Trophoblast cell (in vitro differentiated cells and primary cell): ENCODE results near the gene EXT2.

Source experiments
- DNase-seq, 2 donors: peaks; one replicate each; pipeline ENCODE4 v3.0.0-alpha.2; 2016
- H2AFZ ChIP-seq: 2 replicates; pipeline ENCODE4 v1.6.1; 2013; ENCODE audit warnings: low read length, moderate library complexity, mild to moderate bottlenecking; ENCODE audit not compliant: insufficient read depth, poor library complexity
- H2AK5ac ChIP-seq: 2 replicates; pipeline ENCODE4 v1.6.1; 2013; ENCODE audit warnings: mild to moderate bottlenecking, low read length
- H2BK120ac ChIP-seq: 2 replicates; pipeline ENCODE4 v1.6.1; 2013; ENCODE audit warnings: low read length, mild to moderate bottlenecking, moderate library complexity; ENCODE audit not compliant: insufficient read depth, poor library complexity
- H2BK12ac ChIP-seq: 2 replicates; pipeline ENCODE4 v1.6.1; 2013; ENCODE audit warnings: mild to moderate bottlenecking, low read length, moderate library complexity
- H2BK5ac ChIP-seq: 2 replicates; pipeline ENCODE4 v1.6.1; 2013; ENCODE audit warnings: low read length, low read depth, moderate library complexity, mild to moderate bottlenecking; ENCODE audit not compliant: poor library complexity
- H3K14ac ChIP-seq: 2 replicates; pipeline ENCODE4 v1.6.1; 2013; ENCODE audit warnings: mild to moderate bottlenecking, low read length
- H3K18ac ChIP-seq: 2 replicates; pipeline ENCODE4 v1.6.1; 2013; ENCODE audit warnings: mild to moderate bottlenecking, low read length
- H3K23ac ChIP-seq: 2 replicates; pipeline ENCODE4 v1.6.1; 2013; ENCODE audit warnings: low read length
- H3K27ac ChIP-seq: 2 replicates; pipeline ENCODE4 v1.5.1; 2013; ENCODE audit warnings: low read depth, mild to moderate bottlenecking, inconsistent platforms, low read length, moderate library complexity
- H3K27me3 ChIP-seq: 2 replicates; pipeline ENCODE4 v1.6.1; 2013; ENCODE audit warnings: inconsistent platforms, mild to moderate bottlenecking, low read length, moderate library complexity; ENCODE audit not compliant: insufficient read depth
- H3K36me3 ChIP-seq, 2 experiments: 1 replicate in 1 of 2; 2 replicates in 1 of 2; pipeline ENCODE4 v1.6.1; 2013; ENCODE audit warnings: low read length in 2 of 2, mild to moderate bottlenecking in 2 of 2, moderate library complexity in 1 of 2; ENCODE audit not compliant: insufficient read depth in 2 of 2, control insufficient read depth in 1 of 2
- H3K4ac ChIP-seq: 2 replicates; pipeline ENCODE4 v1.6.1; 2013; ENCODE audit warnings: low read depth, mild to moderate bottlenecking, low read length, moderate library complexity
- H3K4me1 ChIP-seq, 2 experiments: 1 replicate in 1 of 2; 2 replicates in 1 of 2; pipeline ENCODE4 v1.6.1; 2013; ENCODE audit warnings: low read length in 2 of 2, mild to moderate bottlenecking in 2 of 2, moderate library complexity in 1 of 2; ENCODE audit not compliant: insufficient read depth in 2 of 2, control insufficient read depth in 1 of 2
- H3K4me2 ChIP-seq: 2 replicates; pipeline ENCODE4 v1.6.1; 2013; ENCODE audit warnings: inconsistent platforms, mild to moderate bottlenecking, low read length, moderate library complexity
- H3K4me3 ChIP-seq: 2 replicates; pipeline ENCODE4 v1.5.1; 2013; ENCODE audit warnings: mild to moderate bottlenecking, low read depth, low read length, inconsistent platforms
- H3K79me1 ChIP-seq: one replicate; pipeline ENCODE4 v1.6.1; 2013; ENCODE audit warnings: low read length
- H3K79me2 ChIP-seq: 2 replicates; pipeline ENCODE4 v1.6.1; 2013; ENCODE audit warnings: low read length, mild to moderate bottlenecking; ENCODE audit not compliant: control insufficient read depth, insufficient read depth, poor library complexity
- H3K9ac ChIP-seq: 2 replicates; pipeline ENCODE4 v1.6.1; 2013; ENCODE audit warnings: mild to moderate bottlenecking, low read length
- H3K9me3 ChIP-seq: 2 replicates; pipeline ENCODE4 v1.6.1; 2013; ENCODE audit warnings: low read depth, mild to moderate bottlenecking, control low read depth, inconsistent platforms, low read length; ENCODE audit not compliant: insufficient read depth
- H4K12ac ChIP-seq: 2 replicates; pipeline ENCODE4 v1.6.1; 2013; ENCODE audit warnings: low read depth, mild to moderate bottlenecking, low read length, moderate library complexity
- H4K8ac ChIP-seq: 2 replicates; pipeline ENCODE4 v1.6.1; 2013; ENCODE audit warnings: low read depth, mild to moderate bottlenecking, low read length, moderate library complexity
- H4K91ac ChIP-seq: one replicate; pipeline ENCODE4 v1.6.1; 2013; ENCODE audit warnings: low read depth, mild to moderate bottlenecking, low read length, moderate library complexity
- WGBS: extraction: QIAGEN DNeasy Blood & Tissue Kit; methylation state at CpG from one replicate; pipeline ENCODE4 v1.1.7; 2013; ENCODE audit warnings: missing lambda C conversion rate; ENCODE audit not compliant: insufficient read length, insufficient coverage; ENCODE audit errors: extremely low coverage; 5-methylcytosine and 5-hydroxymethylcytosine counted together

The EXT2 gene

GRCh38 chr11:44177905-44178304, 82.4 kb downstream of the EXT2 start:
- Histone ChIP-seq H3K27ac (no peak overlapping the region), H3K27me3 (no peaks in the 10 kb centered on the region), H3K23ac (no peak overlapping the region), H3K9ac (no peak overlapping the region), H4K12ac (no peak overlapping the region), H3K79me1 (no peaks in the 10 kb centered on the region), H3K18ac (no peak overlapping the region), H2AFZ (no peak overlapping the region), H3K9me3 (no peaks in the 10 kb centered on the region), H3K14ac (no peak overlapping the region), H2BK5ac (no peak overlapping the region), H3K4me3 (no peak overlapping the region), H2AK5ac (no peak overlapping the region), H3K4ac (no peak overlapping the region), H3K4me2 (no peak overlapping the region), H4K91ac (no peak overlapping the region), H3K79me2 (no peaks in the 10 kb centered on the region), H2BK120ac (no peak overlapping the region), H4K8ac (no peak overlapping the region), H3K36me3 (no peaks in the 10 kb centered on the region), H3K4me1 (peaks cover 0 to 6% of the 10 kb centered on the region in 2 experiments), H2BK12ac (no peak overlapping the region)
- WGBS = no CpG with 5 or more reads among the region's 1 CpG
- DNase-seq = no peak

DNA sequence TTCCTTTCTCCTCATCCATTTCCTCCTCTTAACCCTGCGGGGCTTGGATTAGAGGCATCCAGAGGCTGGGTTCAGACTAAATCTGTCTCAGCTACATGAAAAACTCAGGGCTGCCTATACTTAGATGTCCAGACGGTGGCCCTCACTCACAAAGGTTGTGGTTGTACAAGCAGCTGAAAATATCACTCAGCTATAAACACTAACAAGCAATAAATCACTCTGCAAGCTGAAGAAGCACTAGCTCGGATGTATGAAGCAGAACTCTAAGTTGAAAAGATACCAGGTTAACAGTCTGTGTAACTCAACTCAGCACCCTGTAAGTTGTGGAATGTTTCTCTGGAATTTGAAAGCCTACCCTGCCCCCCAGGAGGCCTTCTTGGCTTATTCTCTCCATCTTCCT, 82.9 kb downstream of the EXT2 start:
- no peak overlapping the region for H2AFZ ChIP-seq
- no peak overlapping the region for H3K14ac ChIP-seq
- no peak overlapping the region for H4K91ac ChIP-seq
- no peak overlapping the region for H4K12ac ChIP-seq
- no peak overlapping the region for H3K9ac ChIP-seq
- H3K27ac ChIP-seq = no peak overlapping the region
- H3K79me1 ChIP-seq = no peaks in the 10 kb centered on the region
- H3K79me2 ChIP-seq = no peaks in the 10 kb centered on the region
- H2BK5ac ChIP-seq = no peak overlapping the region
- no CpG with 5 or more reads among the region's 3 CpGs for WGBS
- H3K18ac ChIP-seq = no peak overlapping the region
- H2BK12ac ChIP-seq = no peak overlapping the region
- no peak overlapping the region for H3K4me3 ChIP-seq
- no peaks in the 10 kb centered on the region for H3K36me3 ChIP-seq
- DNase-seq = no peak
- H3K4me2 ChIP-seq = no peak overlapping the region
- no peak overlapping the region for H2AK5ac ChIP-seq
- no peak overlapping the region for H4K8ac ChIP-seq
- H3K4me1 ChIP-seq = peaks cover 0 to 6% of the 10 kb centered on the region in 2 experiments
- H3K27me3 ChIP-seq = no peaks in the 10 kb centered on the region
- H2BK120ac ChIP-seq = no peak overlapping the region
- no peaks in the 10 kb centered on the region for H3K9me3 ChIP-seq
- H3K4ac ChIP-seq = no peak overlapping the region
- H3K23ac ChIP-seq = no peak overlapping the region

- no CpG with 5 or more reads among the region's 4 CpGs for WGBS
Observed at GRCh38 chr11:44179173-44179572, 83.7 kb downstream of the EXT2 start.

GRCh38 chr11:44180107-44180506, 84.6 kb downstream of the EXT2 start:
- no peaks in the 10 kb centered on the region for H3K79me2 ChIP-seq
- H4K12ac ChIP-seq = no peak overlapping the region
- H3K36me3 ChIP-seq = no peaks in the 10 kb centered on the region
- no peak overlapping the region for H3K14ac ChIP-seq
- no peak overlapping the region for H3K4me2 ChIP-seq
- no peaks in the 10 kb centered on the region for H3K9me3 ChIP-seq
- no peak overlapping the region for H2AFZ ChIP-seq
- H3K9ac ChIP-seq = no peak overlapping the region
- no peak overlapping the region for H3K27ac ChIP-seq
- H2BK5ac ChIP-seq = no peak overlapping the region
- H2BK120ac ChIP-seq = no peak overlapping the region
- no peaks in the 10 kb centered on the region for H3K79me1 ChIP-seq
- no peak for DNase-seq
- peaks cover 0 to 6% of the 10 kb centered on the region in 2 experiments for H3K4me1 ChIP-seq
- no peak overlapping the region for H4K91ac ChIP-seq
- H3K27me3 ChIP-seq = no peaks in the 10 kb centered on the region
- H3K4ac ChIP-seq = no peak overlapping the region
- H3K4me3 ChIP-seq = no peak overlapping the region
- no peak overlapping the region for H2AK5ac ChIP-seq
- no peak overlapping the region for H3K18ac ChIP-seq
- no peak overlapping the region for H4K8ac ChIP-seq
- no CpG with 5 or more reads among the region's 2 CpGs for WGBS
- H3K23ac ChIP-seq = no peak overlapping the region
- no peak overlapping the region for H2BK12ac ChIP-seq

More at GRCh38 chr11:44179173-44179572, 83.7 kb downstream of the EXT2 start:
- Histone ChIP-seq H4K12ac (no peak overlapping the region), H3K36me3 (no peaks in the 10 kb centered on the region), H3K27ac (no peak overlapping the region), H3K9me3 (no peaks in the 10 kb centered on the region), H4K8ac (no peak overlapping the region), H3K9ac (no peak overlapping the region), H3K4me1 (peaks cover 0 to 6% of the 10 kb centered on the region in 2 experiments), H2BK120ac (no peak overlapping the region), H2AFZ (no peak overlapping the region), H4K91ac (no peak overlapping the region), H3K79me2 (no peaks in the 10 kb centered on the region), H3K4ac (no peak overlapping the region), H3K23ac (no peak overlapping the region), H2BK5ac (no peak overlapping the region), H2BK12ac (no peak overlapping the region), H3K4me2 (no peak overlapping the region), H3K14ac (no peak overlapping the region), H3K4me3 (no peak overlapping the region), H3K27me3 (no peaks in the 10 kb centered on the region), H2AK5ac (no peak overlapping the region), H3K18ac (no peak overlapping the region), H3K79me1 (no peaks in the 10 kb centered on the region)
- DNase-seq = no peak
